NCI-H2107 treated with DMSO at 0.1 percent for 48 hours (cell line): ENCODE results near the gene AKAP5.
A peak's percentile ranks its signal among the peaks of the same experiment; 100 is the strongest.
"Not testable (repeated sequence)": the region's sequence is repeated elsewhere in the genome, so short reads cannot be mapped to it uniquely, and the experiment has no call there.

ENCODE experiments used
- DNase-seq: peaks from one replicate; lab custom pipeline; 2025; ENCODE audit not compliant: unreplicated experiment; lab: John Stamatoyannopoulos, UW

Gene AKAP5

DNA sequence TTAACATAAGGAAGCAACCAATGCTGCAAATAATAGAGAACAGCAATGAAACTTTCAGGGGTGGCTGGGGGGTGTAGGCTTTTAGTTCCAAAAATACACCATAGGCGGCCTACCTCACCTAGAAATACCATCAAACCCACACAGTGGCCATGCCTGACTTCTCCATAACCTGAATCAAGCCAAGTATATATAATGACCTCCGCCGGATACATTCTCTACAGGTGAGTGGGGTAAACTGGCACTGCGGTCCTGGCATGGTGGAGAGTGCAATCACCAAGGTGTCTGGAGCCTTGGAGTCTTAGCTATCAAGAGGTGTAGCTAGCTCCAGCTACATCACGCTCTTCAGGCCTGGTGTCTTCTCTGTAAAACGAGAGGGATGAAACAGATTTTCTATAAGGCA, 37.2 kb downstream of the AKAP5 start:
- DNase-seq: no peak

DNA sequence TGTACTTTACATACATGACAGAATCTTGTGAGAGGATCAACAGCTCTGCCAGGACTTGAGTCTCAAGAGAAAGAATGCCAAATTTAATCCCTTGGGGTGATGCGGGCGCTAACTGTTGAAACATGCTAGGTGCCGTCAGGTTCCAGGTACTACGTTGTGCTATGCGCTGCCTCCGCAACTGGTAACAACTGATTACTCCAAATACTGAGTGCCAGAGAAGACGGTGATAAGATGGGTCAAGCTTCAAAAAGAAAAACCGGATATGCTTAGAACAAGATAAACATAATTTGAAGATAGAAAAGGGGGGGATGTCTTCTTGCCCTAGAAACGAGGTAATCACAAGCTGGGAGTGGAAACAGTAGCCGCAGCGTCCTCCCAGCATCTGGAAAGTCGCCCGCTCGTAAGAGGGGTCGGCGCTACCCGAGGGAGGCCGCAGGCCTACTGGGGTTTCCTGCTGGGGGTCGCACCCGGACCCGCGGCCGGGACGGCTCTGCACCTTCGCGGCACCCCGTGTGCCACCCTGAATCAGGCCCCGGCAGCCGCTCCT, 37.7 kb downstream of the AKAP5 start:
- DNase-seq: peak; percentile 41

DNA sequence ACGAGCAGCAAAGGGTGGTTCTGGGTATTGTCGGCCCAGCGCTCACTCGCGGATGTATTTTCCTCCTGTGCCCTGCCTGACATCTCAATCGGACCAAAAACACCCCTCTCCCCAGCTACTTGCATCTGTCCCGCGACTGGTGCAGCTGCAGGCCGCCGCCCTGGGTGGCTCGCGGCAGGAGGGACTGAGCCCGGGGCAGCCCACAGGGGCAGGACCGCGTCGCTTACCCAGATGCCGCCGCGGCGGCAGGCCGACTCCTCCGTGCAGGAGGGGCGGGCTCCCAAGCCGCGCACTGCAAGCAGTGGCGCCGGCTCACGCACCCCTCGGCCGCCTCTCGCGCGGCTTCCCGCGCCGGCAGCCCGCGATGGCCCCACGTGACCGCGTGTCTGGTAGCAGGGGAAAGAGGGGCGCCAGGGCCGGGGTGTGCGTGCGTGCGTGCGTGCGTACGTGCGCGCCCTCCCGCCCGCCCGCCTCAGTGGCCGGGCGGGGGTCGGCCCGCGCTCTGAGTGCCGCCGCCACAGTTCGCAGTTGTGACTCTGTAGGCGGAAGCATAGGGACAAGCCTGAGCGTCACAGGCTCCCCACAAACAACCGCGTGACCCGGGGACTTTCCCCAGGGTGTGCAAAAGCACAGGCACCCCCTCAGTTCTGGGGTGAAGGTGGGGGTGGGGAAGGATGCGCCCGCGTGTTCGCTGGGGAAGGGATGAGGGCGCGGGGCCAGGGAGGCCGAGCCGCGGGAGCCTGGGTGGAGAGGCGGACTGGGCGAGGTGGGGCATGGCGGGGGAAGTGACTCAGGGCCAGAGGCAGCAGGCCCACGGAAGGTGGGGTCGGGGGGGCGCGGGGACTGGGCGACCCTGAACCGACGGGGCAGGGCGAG, 38.4 kb downstream of the AKAP5 start, which contains the start of gene ZBTB25:
Gene ZBTB25, minus strand, starts transcription at position 405 of the 876 bp plus-strand sequence. CDS start 13,305 bp downstream, outside the sequence.
- peak; percentile 69 for DNase-seq

DNA sequence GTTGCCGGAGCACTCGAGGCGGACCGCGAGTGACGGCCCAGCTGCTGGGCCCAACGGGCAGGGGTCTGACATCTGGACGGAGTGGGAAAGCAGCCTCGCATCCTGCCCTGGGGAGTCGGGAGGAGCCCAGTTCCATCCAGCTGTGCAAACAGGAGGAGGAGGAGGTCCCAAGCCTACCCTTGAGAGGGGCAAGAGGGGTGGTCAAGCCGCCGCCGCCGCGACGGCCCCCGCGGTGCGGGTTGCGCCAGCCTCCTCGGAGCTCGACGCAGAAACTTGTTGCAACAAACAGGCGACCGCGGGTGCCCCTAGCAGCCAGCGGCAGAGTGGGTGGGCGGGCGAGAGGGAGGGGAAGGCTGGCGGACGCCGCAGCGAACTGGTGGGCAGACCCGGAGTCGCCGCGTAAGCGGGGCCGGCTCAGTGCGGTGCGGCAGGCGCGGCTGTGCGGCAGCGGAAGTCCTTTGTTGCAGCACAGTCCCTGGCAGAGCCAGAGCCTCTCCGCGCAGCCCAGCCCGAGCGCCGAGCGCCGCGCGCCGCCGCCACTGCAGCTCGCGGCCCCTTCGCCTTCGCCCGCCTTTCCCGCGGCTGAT, 39.1 kb downstream of the AKAP5 start, which contains the start of gene ZBTB1:
Gene ZBTB1, plus strand, starts transcription at position 461 of the 587 bp plus-strand sequence. CDS start 16,735 bp downstream, outside the sequence.
- peak; percentile 84 for DNase-seq

DNA sequence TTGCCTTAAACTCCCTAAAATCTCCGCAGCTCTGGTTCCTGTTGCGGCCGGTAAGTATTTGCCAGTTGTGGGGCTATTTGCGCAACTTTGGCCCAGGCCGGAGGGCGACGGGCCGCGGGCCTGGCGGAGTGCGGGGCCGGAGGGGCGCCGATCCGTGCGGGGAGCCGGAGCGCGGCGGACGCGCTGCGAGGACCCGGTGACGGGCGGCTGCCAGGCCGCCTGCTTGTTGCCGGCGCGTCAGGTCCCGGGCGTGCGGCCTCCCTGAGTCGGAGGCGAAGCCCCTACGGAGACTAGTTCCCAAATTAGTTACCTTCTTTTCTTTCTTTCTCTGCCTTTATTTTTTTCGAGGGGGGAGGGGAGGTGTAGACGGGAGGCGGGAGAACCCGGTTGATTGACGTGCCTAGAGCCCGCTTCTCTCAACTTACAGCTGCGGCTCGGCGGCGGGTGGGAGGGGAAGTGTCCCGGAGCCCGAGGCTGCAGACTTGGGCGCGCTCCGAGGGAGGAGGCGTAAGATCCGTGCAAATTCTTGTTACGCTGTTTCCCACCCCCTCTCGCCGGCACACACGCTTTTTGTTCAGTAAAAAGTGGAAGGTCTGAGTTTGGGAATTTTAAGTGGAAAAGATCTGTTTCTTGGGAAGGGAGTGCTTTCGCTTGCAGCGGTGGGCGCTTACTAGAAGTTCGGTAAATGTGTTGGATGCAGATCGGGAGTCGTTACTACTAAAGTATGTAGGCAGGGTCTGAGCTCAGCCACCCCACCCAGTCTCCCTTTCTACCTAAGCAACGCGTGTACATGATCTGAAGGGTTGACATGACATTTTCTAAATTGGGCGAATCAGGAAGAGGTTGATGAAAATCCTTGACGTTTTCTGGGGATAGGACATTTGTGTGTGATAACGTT, 39.8 kb downstream of the AKAP5 start:
- peak; percentile 92 for DNase-seq

DNA sequence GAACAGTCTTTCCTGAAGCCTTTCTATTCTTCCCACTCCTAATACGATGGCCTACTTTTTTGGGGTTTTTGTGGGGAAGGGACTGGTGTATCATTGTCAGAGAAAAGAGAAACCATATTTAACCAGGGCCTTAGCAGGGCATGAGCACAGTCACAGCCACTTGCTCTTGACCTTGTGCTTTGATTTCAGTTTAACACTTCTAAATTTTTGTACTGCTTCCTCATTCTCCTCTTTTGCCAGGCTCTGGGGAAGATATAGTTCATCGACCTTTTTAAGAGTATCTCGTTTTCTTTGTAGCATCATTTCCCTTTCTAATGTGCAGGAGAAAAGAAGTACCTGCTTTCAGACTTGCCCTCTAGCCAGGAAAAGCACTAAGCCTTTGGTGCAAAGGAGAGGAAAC, 41.4 kb downstream of the AKAP5 start:
- DNase-seq: no peak

DNA sequence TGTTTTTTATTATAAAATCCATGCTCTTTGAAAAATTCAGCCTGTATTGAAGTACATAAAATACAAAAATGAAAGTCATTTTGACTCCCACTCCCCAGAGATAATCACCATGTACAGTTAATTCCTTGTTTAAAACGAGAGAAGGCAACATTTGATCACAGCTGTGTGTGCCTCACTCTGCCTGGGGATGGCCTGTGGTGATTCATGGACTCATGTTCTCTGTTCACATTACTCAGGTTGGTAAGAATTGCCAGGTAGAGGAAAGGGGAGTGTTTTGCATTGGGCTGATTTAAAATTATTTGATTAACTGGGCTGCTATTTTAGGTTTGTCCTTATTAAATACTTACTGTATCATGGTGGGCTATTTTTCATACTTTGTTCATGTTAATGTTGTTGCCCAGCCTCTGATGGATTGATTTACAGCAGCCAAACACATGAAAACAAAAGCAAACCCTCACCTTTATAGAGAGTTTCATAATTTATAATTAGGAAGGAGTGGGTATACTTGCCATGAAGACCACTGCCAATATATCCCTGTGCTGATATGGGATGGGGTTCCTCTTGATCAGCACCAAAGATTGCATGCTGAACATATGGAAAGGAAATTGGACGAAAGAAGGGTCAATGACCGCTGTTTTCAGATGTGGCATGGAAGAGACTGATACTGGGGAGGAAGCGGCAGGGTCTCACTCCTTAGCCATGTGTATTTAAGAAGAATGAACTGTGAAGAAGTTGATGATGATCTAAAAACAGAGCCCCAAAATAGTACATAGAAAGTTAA, 42.3 kb downstream of the AKAP5 start:
- peak; percentile 23 for DNase-seq

DNA sequence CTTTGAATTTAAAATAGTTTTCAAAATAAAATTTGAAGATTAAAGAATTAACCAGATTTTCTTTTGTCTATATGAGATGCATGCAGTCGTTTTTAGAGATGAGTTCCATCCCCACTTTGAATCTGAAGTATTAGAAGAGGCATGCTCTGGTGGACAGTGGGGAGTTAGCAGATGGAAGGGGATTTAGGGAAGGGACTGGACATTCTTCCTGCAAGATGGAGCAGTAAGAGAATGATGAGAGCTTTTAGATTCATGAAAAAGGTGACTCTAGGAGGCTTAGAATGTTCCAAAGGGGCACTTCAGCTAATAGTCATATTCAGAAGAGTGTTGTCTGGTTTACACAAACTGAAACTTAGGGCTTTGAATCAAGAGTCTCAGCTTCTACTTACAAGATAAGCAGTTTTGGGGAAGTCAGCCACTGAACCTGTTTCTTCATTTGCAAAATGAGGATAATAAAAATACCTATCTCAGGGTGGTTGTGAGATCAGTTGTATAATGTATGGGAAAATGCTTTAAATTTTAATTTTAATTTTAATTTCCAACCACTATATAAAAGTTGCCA, 43.0 kb downstream of the AKAP5 start:
- no peak for DNase-seq

DNA sequence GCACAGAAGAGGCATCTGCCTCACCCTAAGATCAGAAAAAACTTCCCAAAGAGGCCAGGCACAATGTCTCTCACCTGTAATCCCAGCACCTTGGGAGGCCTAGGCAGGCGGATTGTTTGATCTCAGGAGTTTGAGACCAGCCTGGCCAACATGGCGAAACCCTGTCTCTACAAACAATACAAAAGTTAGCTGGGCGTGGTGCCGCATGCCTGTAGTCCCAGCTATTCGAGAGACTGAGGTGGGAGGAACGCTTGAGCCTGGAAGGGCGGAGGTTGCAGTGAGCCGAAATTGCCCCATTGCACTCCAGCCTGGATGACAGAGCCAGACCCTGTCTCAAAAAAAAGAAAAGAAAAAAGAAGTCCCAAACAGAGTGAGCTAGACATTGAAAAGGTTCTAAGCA, 43.7 kb downstream of the AKAP5 start:
- no peak for DNase-seq

DNA sequence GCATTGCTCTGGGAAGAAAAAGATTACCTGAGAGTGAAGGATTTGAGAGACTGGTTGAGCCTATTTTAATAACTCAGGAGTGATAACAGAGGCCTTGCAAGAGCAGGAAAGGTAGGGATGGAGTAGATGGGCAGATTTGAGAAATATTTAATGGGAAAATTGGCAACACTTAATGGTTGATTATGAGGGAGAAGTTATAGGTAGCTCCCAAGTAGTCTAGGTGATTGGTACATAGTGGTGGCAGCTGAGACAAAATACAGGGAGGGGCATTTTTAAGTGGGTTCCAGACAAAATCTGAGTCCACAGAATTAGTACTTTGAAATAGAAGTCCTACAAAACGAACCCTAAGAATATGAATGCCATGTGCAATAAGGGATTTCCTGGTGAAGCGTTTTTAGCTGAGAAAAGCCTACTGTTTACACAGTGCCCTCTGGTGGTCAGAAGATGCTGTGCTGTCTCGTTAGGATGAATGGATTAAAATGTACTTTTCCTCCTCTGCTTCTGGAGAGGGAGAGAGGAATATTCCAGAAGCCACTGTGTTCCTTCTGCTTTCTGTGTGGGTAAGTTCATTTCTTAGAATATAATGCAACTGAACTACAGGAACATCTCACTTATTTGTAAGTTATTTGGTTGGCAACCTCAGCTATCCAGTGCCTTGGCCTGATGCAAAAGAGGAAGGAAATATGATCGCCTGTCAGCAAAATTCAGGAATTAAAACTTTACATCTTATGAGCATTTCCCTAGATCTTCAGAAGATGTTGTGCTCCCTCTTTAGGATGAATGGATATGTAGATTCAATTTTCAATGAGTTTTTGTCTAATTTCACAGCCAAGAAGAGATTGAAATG, 45.7 kb downstream of the AKAP5 start:
- DNase-seq: peak; percentile 92

DNA sequence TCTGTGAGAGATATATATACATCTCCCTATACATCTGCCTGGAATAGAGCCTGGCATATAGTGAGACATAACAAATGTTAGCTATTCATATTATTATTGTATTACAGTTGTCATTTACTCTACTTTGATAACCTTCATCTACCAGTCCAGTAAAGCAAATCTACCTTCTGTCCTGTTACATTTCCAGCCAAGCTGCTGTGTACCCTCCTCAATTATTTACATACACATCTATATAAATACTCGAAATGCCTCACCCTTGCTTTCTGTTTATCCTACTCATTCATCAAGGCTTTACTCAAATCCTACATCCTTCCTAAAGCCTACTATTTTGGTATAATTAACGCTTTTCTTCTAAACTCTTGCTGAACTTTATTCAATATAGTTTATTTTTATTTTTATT, 48.0 kb downstream of the AKAP5 start:
- DNase-seq: no peak

DNA sequence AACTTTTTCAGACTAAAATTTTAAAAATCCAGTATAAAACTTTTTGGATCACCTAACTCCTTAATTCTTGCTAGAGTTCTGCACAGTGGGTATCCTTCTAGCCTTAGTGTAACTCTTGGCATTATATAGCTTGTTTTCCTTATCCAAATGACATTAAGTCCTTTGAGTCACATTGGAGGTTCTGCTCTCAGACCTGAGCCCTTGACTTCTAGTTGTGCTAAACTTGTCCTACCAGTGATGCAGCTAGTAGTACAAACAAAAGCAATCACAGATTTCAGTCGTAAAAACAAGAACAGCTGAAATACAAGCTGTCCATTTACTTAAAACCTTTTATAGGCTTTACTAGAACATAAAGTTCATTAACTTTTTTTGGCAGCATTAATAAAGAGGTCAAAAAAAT, 49.8 kb downstream of the AKAP5 start:
- no peak for DNase-seq

DNA sequence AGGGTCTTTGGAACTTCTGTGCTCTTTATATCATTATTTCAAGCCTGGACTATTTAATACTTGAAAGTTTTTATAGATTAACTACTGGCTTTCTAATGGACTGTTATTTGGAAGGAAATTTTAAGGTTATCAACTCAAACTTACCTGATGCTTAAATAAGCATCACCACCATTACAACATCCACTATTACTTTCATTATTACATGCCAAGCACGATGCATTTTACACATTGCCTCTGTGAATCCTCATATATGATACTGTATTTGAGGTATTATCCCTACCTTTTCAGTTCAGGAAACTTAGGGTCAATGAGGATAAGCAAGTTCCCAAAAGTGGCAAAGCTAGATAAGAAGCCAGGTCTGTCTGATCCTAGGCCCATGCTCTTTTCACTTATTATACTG, 51.7 kb downstream of the AKAP5 start:
- DNase-seq: no peak

DNA sequence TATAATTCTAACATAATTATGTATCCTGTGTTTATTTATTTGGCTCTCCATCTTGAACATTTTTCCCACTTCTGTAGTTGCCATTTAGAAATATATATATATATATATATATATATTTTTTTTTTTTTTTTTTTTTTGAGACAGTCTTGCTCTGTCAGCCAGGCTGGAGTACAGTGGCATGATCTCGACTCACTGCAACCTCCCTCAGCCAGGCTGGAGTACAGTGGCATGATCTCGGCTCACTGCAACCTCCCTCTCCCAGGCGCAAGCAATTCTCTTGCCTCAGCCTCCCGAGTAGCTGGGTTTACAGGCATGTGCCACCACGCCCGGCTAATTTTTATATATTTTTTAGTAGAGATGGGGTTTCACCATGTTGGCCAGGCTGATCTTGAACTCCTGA, 52.4 kb downstream of the AKAP5 start:
- not testable (repeated sequence) for DNase-seq

DNA sequence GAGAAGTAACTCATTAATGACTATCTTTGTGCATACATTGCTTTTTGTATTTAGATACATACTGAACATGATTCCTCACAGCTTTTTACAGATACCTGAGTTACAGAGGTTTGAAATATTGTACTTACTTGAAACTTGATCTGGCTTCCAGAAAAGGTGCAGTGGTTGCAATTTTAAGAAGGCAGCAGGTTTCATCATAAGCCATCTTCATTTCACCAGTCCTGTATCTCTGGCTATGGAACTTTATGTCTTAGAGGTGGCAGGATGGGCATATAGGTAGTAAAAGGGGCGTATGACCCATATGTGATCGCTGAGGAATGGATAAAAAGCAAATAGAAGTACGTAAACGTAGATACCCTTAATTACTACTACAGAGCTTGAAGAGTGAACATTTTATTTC, 52.9 kb downstream of the AKAP5 start:
- DNase-seq: peak; percentile 29

DNA sequence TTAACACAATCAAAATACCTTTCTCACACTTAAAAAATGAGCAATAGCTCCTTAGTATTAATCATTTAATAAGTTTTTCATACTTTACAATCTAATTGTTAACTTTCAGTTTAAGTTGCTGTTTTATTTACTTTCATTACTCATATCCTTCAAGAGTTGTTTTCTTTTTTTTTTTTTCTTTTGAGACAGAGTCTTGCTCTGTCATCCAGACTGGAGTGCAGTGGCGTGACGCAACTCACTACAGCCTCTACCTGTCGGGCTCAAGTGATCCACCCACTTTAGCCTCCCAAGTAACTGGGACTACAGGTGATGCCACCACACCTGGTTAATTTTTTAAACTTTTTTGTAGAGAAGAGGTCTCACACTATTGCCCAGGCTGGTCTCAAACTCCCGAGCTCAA, 55.4 kb downstream of the AKAP5 start:
- no peak for DNase-seq

DNA sequence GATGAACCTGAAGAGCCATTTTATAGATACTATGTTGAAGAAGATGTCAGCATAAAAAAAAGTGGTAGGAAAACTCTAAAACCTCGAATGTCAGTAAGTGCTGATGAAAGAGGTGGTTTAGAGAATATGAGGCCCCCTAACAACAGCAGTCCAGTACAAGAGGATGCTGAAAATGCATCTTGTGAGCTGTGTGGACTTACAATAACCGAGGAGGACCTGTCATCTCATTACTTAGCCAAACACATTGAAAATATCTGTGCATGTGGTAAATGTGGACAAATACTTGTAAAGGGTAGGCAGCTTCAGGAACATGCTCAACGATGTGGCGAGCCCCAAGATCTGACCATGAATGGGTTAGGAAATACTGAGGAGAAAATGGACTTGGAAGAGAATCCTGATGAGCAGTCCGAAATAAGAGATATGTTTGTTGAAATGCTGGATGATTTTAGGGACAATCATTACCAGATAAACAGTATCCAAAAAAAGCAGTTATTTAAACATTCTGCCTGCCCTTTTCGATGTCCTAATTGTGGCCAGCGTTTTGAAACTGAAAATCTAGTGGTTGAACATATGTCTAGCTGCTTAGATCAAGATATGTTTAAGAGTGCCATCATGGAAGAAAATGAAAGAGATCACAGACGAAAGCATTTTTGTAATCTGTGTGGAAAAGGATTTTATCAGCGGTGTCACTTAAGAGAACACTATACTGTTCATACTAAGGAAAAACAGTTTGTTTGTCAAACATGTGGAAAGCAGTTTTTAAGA, 57.5 kb downstream of the AKAP5 start:
- no peak for DNase-seq
